A673 (cell line): ENCODE results near the gene RCAN3.
"Not testable (repeated sequence)": the region's sequence is repeated elsewhere in the genome, so short reads cannot be mapped to it uniquely, and the experiment has no call there.

Experiments used
- EZH2 ChIP-seq: fragments of 200-600 bp; sonication (generic); IDR thresholded peaks from 2 replicates; pipeline ENCODE4 v1.6.1; 2017; ENCODE audit warnings: borderline replicate concordance, low read depth, mild to moderate bottlenecking, mixed read lengths, antibody characterized with exemption, low read length; ENCODE audit not compliant: poor library complexity, severe bottlenecking
- TF ChIP-seq, protein P1 (sequence below): fragments of 300-800, 200-600 bp; sonication (generic); conservative IDR thresholded peaks from 2 replicates; pipeline ENCODE4 v1.5.1; 2017; ENCODE audit warnings: low read depth, mild to moderate bottlenecking, antibody characterized with exemption, low read length, moderate library complexity, mixed read lengths

DNA sequence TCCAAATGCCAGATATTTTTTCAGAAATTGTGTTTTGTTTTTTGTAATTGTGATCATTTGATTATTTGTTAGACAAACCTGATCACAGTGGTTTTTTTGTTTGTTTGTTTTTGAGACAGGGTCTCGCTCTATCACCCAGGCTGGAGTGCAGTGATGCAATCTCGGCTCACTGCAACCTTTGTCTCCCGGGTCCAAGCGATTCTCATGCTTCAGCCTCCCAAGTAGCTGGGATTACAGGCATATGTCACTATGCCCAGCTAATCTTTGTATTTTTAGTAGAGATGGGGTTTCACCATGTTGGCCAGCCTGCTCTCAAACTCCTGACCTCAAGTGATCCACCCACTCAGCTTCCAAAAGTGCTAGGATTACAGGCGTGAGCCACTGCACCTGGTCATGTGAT, 46.6 kb downstream of the RCAN3 start:
- TF ChIP-seq, protein P1, sequence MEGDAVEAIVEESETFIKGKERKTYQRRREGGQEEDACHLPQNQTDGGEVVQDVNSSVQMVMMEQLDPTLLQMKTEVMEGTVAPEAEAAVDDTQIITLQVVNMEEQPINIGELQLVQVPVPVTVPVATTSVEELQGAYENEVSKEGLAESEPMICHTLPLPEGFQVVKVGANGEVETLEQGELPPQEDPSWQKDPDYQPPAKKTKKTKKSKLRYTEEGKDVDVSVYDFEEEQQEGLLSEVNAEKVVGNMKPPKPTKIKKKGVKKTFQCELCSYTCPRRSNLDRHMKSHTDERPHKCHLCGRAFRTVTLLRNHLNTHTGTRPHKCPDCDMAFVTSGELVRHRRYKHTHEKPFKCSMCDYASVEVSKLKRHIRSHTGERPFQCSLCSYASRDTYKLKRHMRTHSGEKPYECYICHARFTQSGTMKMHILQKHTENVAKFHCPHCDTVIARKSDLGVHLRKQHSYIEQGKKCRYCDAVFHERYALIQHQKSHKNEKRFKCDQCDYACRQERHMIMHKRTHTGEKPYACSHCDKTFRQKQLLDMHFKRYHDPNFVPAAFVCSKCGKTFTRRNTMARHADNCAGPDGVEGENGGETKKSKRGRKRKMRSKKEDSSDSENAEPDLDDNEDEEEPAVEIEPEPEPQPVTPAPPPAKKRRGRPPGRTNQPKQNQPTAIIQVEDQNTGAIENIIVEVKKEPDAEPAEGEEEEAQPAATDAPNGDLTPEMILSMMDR, result not testable (repeated sequence)
- not testable (repeated sequence) for TF ChIP-seq EZH2
